Measurements from ENCODE around the gene MYL12B. TPM values are rescaled to one million over a fixed set of nuclear protein-coding genes. Genes with fewer than 3 reads are reported as not detected.

Gene MYL12B
- total RNA-seq, 4 donors from 2014 or later = 261 to 505 (median 275) TPM

- TF ChIP-seq CTCF (IDR thresholded peaks at IDR 0.05; ENCODE audit: low read depth) = no peak
Observed at GRCh38 chr18:3293196-3293951, 31.4 kb downstream of the MYL12B start.

DNA sequence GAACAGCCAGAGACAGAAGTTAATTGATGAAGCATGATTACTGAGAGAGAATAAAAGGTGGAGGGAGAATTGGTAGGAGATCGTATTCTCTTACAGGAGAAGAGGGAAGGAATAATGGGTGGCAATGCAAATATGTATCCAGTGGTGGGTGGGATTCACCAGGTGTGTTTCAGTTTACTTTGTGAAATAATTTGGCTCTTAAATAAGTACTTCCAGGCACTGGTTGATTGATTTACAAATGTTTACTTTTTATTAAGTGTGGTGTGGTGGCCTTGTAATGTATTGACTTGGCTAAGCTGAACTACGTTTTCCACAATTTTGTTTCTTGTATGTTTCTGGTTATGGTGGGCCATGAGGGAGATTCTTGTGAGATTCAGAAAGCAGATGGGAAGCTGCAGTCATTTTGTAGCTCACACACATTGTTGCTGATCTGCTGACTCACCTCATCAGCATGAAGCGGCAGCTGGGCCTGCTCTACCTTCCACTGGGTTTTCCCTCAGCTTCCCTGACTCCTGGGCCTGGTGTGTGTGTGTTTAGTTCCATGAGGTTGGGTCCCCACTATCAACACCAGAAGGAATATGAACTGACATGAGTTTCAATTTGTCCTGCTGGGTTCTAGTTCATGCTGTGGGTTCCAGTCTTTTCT is 32.6 kb downstream of the MYL12B start:
- TF ChIP-seq CTCF (IDR thresholded peaks at IDR 0.05; ENCODE audit: low read depth) = no peak

- TF ChIP-seq CTCF (IDR thresholded peaks at IDR 0.05; ENCODE audit: low read depth) = no peak
Observed at GRCh38 chr18:3297025-3297984, 35.4 kb downstream of the MYL12B start.

DNA sequence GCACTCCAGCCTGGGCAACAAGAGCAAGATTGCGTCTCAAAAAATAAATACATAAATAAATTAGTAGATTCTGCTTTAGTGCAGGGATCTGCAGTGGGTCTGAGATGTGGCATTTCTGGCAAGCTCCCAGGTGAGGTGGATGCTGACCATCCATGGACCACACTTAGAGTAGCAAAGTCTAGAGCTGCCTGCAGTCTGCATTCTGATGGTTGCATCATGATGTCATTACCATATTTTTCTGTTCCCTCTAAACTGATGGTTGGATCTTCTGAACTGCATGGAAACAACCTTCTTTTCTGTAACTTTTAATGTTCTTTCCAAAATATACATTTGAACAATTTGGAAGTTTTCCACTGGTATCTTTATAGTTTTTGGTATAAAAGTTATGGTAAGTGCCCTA is 42.9 kb downstream of the MYL12B start:
- TF ChIP-seq CTCF (IDR thresholded peaks at IDR 0.05; ENCODE audit: low read depth) = no peak

GRCh38 chr18:3305354-3305762 is 43.4 kb downstream of the MYL12B start:
- TF ChIP-seq CTCF (IDR thresholded peaks at IDR 0.05; ENCODE audit: low read depth) = no peak

DNA sequence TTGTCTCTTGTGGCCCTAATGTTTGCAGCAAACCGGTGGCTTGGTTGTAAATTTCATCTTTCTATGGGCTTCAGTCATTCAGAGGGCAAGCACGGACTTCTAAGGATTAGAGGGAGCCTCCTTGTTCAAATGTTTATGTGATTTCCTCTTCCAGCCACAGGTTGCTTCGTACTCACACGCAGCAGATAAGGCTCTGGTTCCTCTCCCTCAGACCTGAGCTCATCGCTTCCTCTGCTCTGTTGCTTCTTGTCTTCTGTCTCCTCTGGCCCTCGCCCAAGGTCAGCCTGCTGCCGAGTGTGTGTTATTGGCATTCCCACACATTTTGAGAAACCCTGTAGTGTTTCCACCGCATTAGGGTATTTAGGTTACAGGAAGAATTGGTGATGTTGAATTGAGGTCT is 44.0 kb downstream of the MYL12B start:
- TF ChIP-seq CTCF (IDR thresholded peaks at IDR 0.05; ENCODE audit: low read depth) = no peak

GRCh38 chr18:3306391-3306790 is 44.5 kb downstream of the MYL12B start:
- no peak for TF ChIP-seq CTCF (IDR thresholded peaks at IDR 0.05; ENCODE audit: low read depth)

Data from subcutaneous adipose tissue (tissue), 4 donors.